A673 (cell line): Measurements from ENCODE around the gene WNT6. TPM values are rescaled to one million over a fixed set of nuclear protein-coding genes. Genes with fewer than 3 reads are reported as not detected.

Source experiments
- BruUV-seq: library from RNA; stranded (reverse); fragments of 400-500 nt; replicated peaks from 2 replicates; lab custom pipeline; 2021; lab: Mats Ljungman, UMichigan
- CTCF ChIA-PET: fragments of 300-600 bp; sonication (Branson Sonifier 250); formaldehyde crosslinking; loops from one replicate; lab custom pipeline; 2022; ENCODE audit warnings: antibody characterized with exemption; lab: Charles Lee
- POLR2A ChIA-PET: fragments of 300-600 bp; sonication (Branson Sonifier 250); formaldehyde crosslinking; loops from one replicate; lab custom pipeline; 2022; ENCODE audit warnings: antibody characterized with exemption; ENCODE audit not compliant: low non-redundant PET; lab: Charles Lee
- DNase-seq: peaks from one replicate; pipeline ENCODE4 v3.0.0-alpha.2; 2015; ENCODE audit warnings: low spot score
- H3K27ac ChIP-seq: fragments of 200-600 bp; sonication (generic); 2 replicates; pipeline ENCODE4 v1.5.1; 2016; ENCODE audit warnings: mixed run types, low read depth, mild to moderate bottlenecking, mixed read lengths, antibody characterized with exemption, low read length; ENCODE audit not compliant: poor library complexity, severe bottlenecking
- H3K27me3 ChIP-seq: fragments of 200-600 bp; sonication (generic); replicated peaks from 2 replicates; pipeline ENCODE4 v1.6.1; 2017; ENCODE audit warnings: mixed run types, low read depth, mild to moderate bottlenecking, mixed read lengths, antibody characterized with exemption, low read length; ENCODE audit not compliant: insufficient read depth, poor library complexity
- H3K36me3 ChIP-seq: fragments of 200-600 bp; sonication (generic); 2 replicates; pipeline ENCODE4 v1.6.1; 2016; ENCODE audit warnings: mixed run types, mild to moderate bottlenecking, mixed read lengths, antibody characterized with exemption, low read length; ENCODE audit not compliant: insufficient read depth, poor library complexity, severe bottlenecking
- H3K4me1 ChIP-seq: fragments of 200-600 bp; sonication (generic); 2 replicates; pipeline ENCODE4 v1.6.1; 2017; ENCODE audit warnings: mixed run types, mild to moderate bottlenecking, mixed read lengths, antibody characterized with exemption, low read length; ENCODE audit not compliant: insufficient read depth, poor library complexity, severe bottlenecking
- H3K4me3 ChIP-seq: fragments of 200-600 bp; sonication (generic); 2 replicates; pipeline ENCODE4 v1.5.1; 2016; ENCODE audit warnings: low read depth, mixed run types, mild to moderate bottlenecking, mixed read lengths, low read length; ENCODE audit not compliant: poor library complexity, severe bottlenecking
- H3K9me3 ChIP-seq: fragments of 200-600 bp; sonication (generic); 2 replicates; pipeline ENCODE4 v1.6.1; 2016; ENCODE audit warnings: mixed run types, low read depth, mild to moderate bottlenecking, mixed read lengths, antibody characterized with exemption, low read length; ENCODE audit not compliant: poor library complexity, severe bottlenecking
- EZH2 ChIP-seq: fragments of 200-600 bp; sonication (generic); IDR thresholded peaks from 2 replicates; pipeline ENCODE4 v1.6.1; 2017; ENCODE audit warnings: borderline replicate concordance, low read depth, mild to moderate bottlenecking, mixed read lengths, antibody characterized with exemption, low read length; ENCODE audit not compliant: poor library complexity, severe bottlenecking
- intact Hi-C: fragments of 100-400 bp; cut with micrococcal nuclease; formaldehyde crosslinking; loops from one replicate; pipeline ENCODE4 v1.10.0; 2022; ENCODE audit not compliant: unreplicated experiment
- total RNA-seq: library from RNA; stranded (reverse); gene quantifications from 2 replicates; pipeline ENCODE4 v1.2.3, GENCODE V29; 2021
- TF ChIP-seq, protein P1 (sequence below): fragments of 300-800, 200-600 bp; sonication (generic); conservative IDR thresholded peaks from 2 replicates; pipeline ENCODE4 v1.5.1; 2017; ENCODE audit warnings: low read depth, mild to moderate bottlenecking, antibody characterized with exemption, low read length, moderate library complexity, mixed read lengths

WNT6 gene
- total RNA-seq, 1 experiment from 2014 or later: not detected

DNA sequence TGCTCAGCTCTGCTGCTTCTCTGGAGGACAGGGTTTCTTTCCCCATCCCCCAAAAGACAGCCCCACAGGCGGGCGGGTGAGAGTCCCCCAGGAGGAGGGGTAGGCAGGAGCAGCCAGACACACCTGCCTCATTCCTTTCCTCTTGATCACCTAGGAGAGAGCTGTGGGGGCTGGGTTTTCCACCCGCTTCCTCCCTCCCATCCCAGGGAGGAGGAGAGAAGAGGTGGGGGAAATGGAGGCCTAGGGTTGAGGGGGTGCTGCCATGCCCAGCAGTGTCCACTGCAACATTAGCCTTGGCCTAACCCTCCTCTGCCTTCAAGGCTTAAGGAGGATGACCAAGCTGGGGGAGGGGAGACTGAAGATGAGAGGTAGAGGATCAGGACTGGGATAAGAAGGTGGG, 35.7 kb downstream of the WNT6 start:
- H3K9me3 ChIP-seq: no peaks in the 10 kb centered on the region
- H3K27me3 ChIP-seq: peaks cover 31% of the 10 kb centered on the region
- no peak for DNase-seq
- ChIA-PET CTCF (interaction anchor here (4.3 kb wide), 1 partner anchor 19 kb away, joined by 54 read pairs; no protein-coding TSS in a partner anchor), POLR2A (no interaction called here)
- intact Hi-C loops: no loop called here
- peaks cover 30% of the 10 kb centered on the region for H3K4me1 ChIP-seq
- no peak overlapping the region for H3K4me3 ChIP-seq
- TF ChIP-seq, protein P1, sequence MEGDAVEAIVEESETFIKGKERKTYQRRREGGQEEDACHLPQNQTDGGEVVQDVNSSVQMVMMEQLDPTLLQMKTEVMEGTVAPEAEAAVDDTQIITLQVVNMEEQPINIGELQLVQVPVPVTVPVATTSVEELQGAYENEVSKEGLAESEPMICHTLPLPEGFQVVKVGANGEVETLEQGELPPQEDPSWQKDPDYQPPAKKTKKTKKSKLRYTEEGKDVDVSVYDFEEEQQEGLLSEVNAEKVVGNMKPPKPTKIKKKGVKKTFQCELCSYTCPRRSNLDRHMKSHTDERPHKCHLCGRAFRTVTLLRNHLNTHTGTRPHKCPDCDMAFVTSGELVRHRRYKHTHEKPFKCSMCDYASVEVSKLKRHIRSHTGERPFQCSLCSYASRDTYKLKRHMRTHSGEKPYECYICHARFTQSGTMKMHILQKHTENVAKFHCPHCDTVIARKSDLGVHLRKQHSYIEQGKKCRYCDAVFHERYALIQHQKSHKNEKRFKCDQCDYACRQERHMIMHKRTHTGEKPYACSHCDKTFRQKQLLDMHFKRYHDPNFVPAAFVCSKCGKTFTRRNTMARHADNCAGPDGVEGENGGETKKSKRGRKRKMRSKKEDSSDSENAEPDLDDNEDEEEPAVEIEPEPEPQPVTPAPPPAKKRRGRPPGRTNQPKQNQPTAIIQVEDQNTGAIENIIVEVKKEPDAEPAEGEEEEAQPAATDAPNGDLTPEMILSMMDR: no peak
- TF ChIP-seq EZH2: no peak
- no TSS peak for BruUV-seq
- H3K27ac ChIP-seq: no peak overlapping the region
- no peaks in the 10 kb centered on the region for H3K36me3 ChIP-seq

GRCh38 chr2:218895759-218896500, 36.3 kb downstream of the WNT6 start:
- Histone ChIP-seq H3K4me3 (no peak overlapping the region), H3K27ac (no peak overlapping the region), H3K9me3 (no peaks in the 10 kb centered on the region), H3K27me3 (peaks cover 33% of the 10 kb centered on the region), H3K4me1 (peaks cover 30% of the 10 kb centered on the region), H3K36me3 (no peaks in the 10 kb centered on the region)
- BruUV-seq: no TSS peak
- DNase-seq: no peak
- TF ChIP-seq EZH2: no peak
- TF ChIP-seq, protein P1: no peak
- CTCF ChIA-PET: interaction anchor here (0.5 to 4.3 kb wide), 2 partner anchors 8 to 19 kb away, joined by 3 to 54 read pairs; no protein-coding TSS in a partner anchor
- POLR2A ChIA-PET: no interaction called here
- intact Hi-C loops: no loop called here

GRCh38 chr2:218896501-218897393, 37.1 kb downstream of the WNT6 start:
- Histone ChIP-seq H3K27me3 (peaks cover 33% of the 10 kb centered on the region), H3K27ac (no peak overlapping the region), H3K4me3 (peak overlapping the region; percentile 25), H3K4me1 (peaks cover 30% of the 10 kb centered on the region), H3K36me3 (no peaks in the 10 kb centered on the region), H3K9me3 (no peaks in the 10 kb centered on the region)
- DNase-seq: peak; percentile 48
- CTCF ChIA-PET: interaction anchor here (0.5 to 4.3 kb wide), 3 partner anchors 9 to 20 kb away, joined by 3 to 54 read pairs (median 7); no protein-coding TSS in a partner anchor
- no TSS peak for BruUV-seq
- TF ChIP-seq EZH2: no peak
- TF ChIP-seq, protein P1: no peak
- intact Hi-C loops: no loop called here
- POLR2A ChIA-PET: no interaction called here
